Left ventricle myocardium inferior (tissue), 1 donor: ENCODE data around the gene LRRC3. TPM values are rescaled to one million over a fixed set of nuclear protein-coding genes. Genes with fewer than 3 reads are reported as not detected.

Experiments used
- DNase-seq: peaks from one replicate; pipeline ENCODE4 v3.0.0-alpha.2; 2020
- H3K27ac ChIP-seq: fragments of 200-600 bp; replicated peaks from 2 replicates; pipeline ENCODE4 v1.8.0; 2021
- H3K27me3 ChIP-seq: fragments of 200-600 bp; 2 replicates; pipeline ENCODE4 v1.8.0; 2021; ENCODE audit warnings: low read depth
- H3K36me3 ChIP-seq: fragments of 200-600 bp; 2 replicates; pipeline ENCODE4 v1.8.0; 2021
- H3K4me1 ChIP-seq: fragments of 200-600 bp; 2 replicates; pipeline ENCODE4 v1.8.0; 2021
- H3K4me3 ChIP-seq: fragments of 200-600 bp; 2 replicates; pipeline ENCODE4 v1.8.0; 2021; ENCODE audit warnings: mild to moderate bottlenecking, moderate library complexity
- H3K9me3 ChIP-seq: fragments of 200-600 bp; replicated peaks from 2 replicates; pipeline ENCODE4 v1.8.0; 2021
- intact Hi-C: fragments of 100-400 bp; cut with micrococcal nuclease; formaldehyde crosslinking; loops from one replicate; pipeline ENCODE4 v1.11.0; 2022
- total RNA-seq: library from RNA; stranded (reverse); fragmentation: NEBNext Ultra II Directional; extraction: Animal tissue kit (Norgen Biotek cat#: 25700); gene quantifications from one replicate; pipeline ENCODE4 v1.2.1, GENCODE V29; 2021
- TF ChIP-seq, protein P1 (sequence below): fragments of 200-600 bp; IDR thresholded peaks from 2 replicates; pipeline ENCODE4 v1.8.0; 2021; ENCODE audit warnings: antibody characterized with exemption, mild to moderate bottlenecking, borderline replicate concordance
- donor health status: DM: no; HTN: yes; CAD: no; lungs with severe emphysema.

LRRC3 gene
- total RNA-seq, 1 donor from 2014 or later, result 1.8 TPM

DNA sequence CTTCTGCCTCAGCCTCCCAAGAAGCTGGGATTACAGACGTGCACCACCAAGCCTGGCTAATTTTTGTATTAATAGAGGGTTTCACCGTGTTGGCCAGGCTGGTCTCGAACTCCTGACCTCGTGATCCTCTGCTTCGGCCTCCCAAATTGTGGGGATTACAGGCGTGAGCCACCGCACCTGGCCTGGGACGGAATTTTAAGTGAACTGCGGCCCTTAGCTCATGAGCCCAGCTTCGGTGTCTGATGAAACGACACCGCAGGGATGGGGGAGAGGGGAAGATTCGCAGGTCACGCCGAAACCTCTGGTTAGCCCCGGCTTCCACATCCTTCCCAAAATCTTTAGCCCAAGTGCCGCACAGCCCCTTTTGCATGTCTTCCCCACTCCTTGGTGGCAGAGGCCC is 39.1 kb downstream of the LRRC3 start:
- Histone ChIP-seq H3K27ac (no peak overlapping the region), H3K9me3 (peaks cover 16% of the 10 kb centered on the region), H3K4me1 (peaks cover 37% of the 10 kb centered on the region), H3K27me3 (peaks cover 47% of the 10 kb centered on the region), H3K36me3 (no peaks in the 10 kb centered on the region), H3K4me3 (no peak overlapping the region)
- no peak for DNase-seq
- intact Hi-C loops, result no loop called here
- TF ChIP-seq, protein P1, sequence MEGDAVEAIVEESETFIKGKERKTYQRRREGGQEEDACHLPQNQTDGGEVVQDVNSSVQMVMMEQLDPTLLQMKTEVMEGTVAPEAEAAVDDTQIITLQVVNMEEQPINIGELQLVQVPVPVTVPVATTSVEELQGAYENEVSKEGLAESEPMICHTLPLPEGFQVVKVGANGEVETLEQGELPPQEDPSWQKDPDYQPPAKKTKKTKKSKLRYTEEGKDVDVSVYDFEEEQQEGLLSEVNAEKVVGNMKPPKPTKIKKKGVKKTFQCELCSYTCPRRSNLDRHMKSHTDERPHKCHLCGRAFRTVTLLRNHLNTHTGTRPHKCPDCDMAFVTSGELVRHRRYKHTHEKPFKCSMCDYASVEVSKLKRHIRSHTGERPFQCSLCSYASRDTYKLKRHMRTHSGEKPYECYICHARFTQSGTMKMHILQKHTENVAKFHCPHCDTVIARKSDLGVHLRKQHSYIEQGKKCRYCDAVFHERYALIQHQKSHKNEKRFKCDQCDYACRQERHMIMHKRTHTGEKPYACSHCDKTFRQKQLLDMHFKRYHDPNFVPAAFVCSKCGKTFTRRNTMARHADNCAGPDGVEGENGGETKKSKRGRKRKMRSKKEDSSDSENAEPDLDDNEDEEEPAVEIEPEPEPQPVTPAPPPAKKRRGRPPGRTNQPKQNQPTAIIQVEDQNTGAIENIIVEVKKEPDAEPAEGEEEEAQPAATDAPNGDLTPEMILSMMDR, result no peak

GRCh38 chr21:44494956-44495355 is 39.6 kb downstream of the LRRC3 start:
- H3K27me3 ChIP-seq, result peaks cover 50% of the 10 kb centered on the region
- H3K36me3 ChIP-seq, result no peaks in the 10 kb centered on the region
- no peak for DNase-seq
- H3K4me3 ChIP-seq, result no peak overlapping the region
- TF ChIP-seq, protein P1, result no peak
- intact Hi-C loops, result no loop called here
- peaks cover 16% of the 10 kb centered on the region for H3K9me3 ChIP-seq
- no peak overlapping the region for H3K27ac ChIP-seq
- peaks cover 37% of the 10 kb centered on the region for H3K4me1 ChIP-seq

- H3K27ac ChIP-seq, result no peak overlapping the region
- TF ChIP-seq, protein P1, result no peak
- peaks cover 16% of the 10 kb centered on the region for H3K9me3 ChIP-seq
- intact Hi-C loops, result no loop called here
- H3K36me3 ChIP-seq, result no peaks in the 10 kb centered on the region
- peaks cover 45% of the 10 kb centered on the region for H3K27me3 ChIP-seq
- no peak for DNase-seq
- H3K4me1 ChIP-seq, result peaks cover 37% of the 10 kb centered on the region
- H3K4me3 ChIP-seq, result no peak overlapping the region
Measured at GRCh38 chr21:44495611-44496563, 40.6 kb downstream of the LRRC3 start.

GRCh38 chr21:44496564-44497550 is 41.5 kb downstream of the LRRC3 start:
- peaks cover 37% of the 10 kb centered on the region for H3K4me1 ChIP-seq
- intact Hi-C loops, result no loop called here
- DNase-seq, result no peak
- TF ChIP-seq, protein P1, result no peak
- H3K4me3 ChIP-seq, result no peak overlapping the region
- H3K9me3 ChIP-seq, result peaks cover 16% of the 10 kb centered on the region
- H3K27me3 ChIP-seq, result peaks cover 36% of the 10 kb centered on the region
- no peak overlapping the region for H3K27ac ChIP-seq
- H3K36me3 ChIP-seq, result no peaks in the 10 kb centered on the region

GRCh38 chr21:44497703-44498126 is 42.4 kb downstream of the LRRC3 start:
- H3K4me1 ChIP-seq, result peaks cover 37% of the 10 kb centered on the region
- no peak overlapping the region for H3K27ac ChIP-seq
- peaks cover 38% of the 10 kb centered on the region for H3K27me3 ChIP-seq
- peaks cover 10% of the 10 kb centered on the region for H3K9me3 ChIP-seq
- DNase-seq, result no peak
- intact Hi-C loops, result no loop called here
- TF ChIP-seq, protein P1, result no peak
- no peak overlapping the region for H3K4me3 ChIP-seq
- no peaks in the 10 kb centered on the region for H3K36me3 ChIP-seq
